Endothelial cell of umbilical vein (primary cell): ENCODE results near the gene SOCS7. TPM values are rescaled to one million over a fixed set of nuclear protein-coding genes. Genes with fewer than 3 reads are reported as not detected.

Experiments
- BruUV-seq: library from RNA; stranded (reverse); fragments of 400-500 nt; replicated peaks from 2 replicates; lab custom pipeline; 2021; lab: Mats Ljungman, UMichigan
- CTCF ChIA-PET: fragments of 300-600, 350-600 bp; sonication (Branson Sonifier 250); formaldehyde crosslinking; loops from one replicate; lab custom pipeline; 2021; ENCODE audit warnings: antibody characterized with exemption, inconsistent platforms; lab: Charles Lee
- POLR2A ChIA-PET: fragments of 300-600, 350-600 bp; sonication (Branson Sonifier 250); formaldehyde crosslinking; loops from one replicate; lab custom pipeline; 2021; ENCODE audit warnings: antibody characterized with exemption, inconsistent platforms; lab: Charles Lee
- DNase-seq: peaks from one replicate; pipeline ENCODE4 v3.0.0-alpha.2; 2011; ENCODE audit warnings: low read depth, low spot score
- FAIRE-seq: peaks from 2 replicates; lab custom pipeline; 2011; peaks lifted over from hg19 to GRCh38; lab: Jason Lieb, UNC
- H2AFZ ChIP-seq: 2 replicates; pipeline ENCODE4 v1.6.0; 2012; ENCODE audit warnings: low read depth, low read length, control low read depth, inconsistent platforms
- H3K27ac ChIP-seq: 2 replicates; pipeline ENCODE4 v1.5.1; 2011; ENCODE audit warnings: low read depth, mild to moderate bottlenecking, control low read depth, low read length, moderate library complexity; ENCODE audit not compliant: insufficient read depth
- H3K27me3 ChIP-seq, 2 experiments: 2 replicates each; pipeline versions ENCODE4 v1.6.0 to v1.6.1; 2011; ENCODE audit warnings: low read length in 2 of 2, mixed read lengths in 1 of 2; ENCODE audit not compliant: control insufficient read depth in 2 of 2, insufficient read depth in 2 of 2
- H3K36me3 ChIP-seq, 2 experiments: 2 replicates in 1 of 2; 3 replicates in 1 of 2; pipeline ENCODE4 v1.5.1; 2011; ENCODE audit warnings: low read length in 2 of 2, mild to moderate bottlenecking in 1 of 2, moderate library complexity in 1 of 2; ENCODE audit not compliant: control insufficient read depth in 2 of 2, insufficient read depth in 2 of 2; ENCODE audit errors: extremely low read depth in 1 of 2
- H3K4me1 ChIP-seq: 3 replicates; pipeline ENCODE4 v1.5.1; 2011; ENCODE audit warnings: mild to moderate bottlenecking, low read length; ENCODE audit not compliant: control insufficient read depth, insufficient read depth; ENCODE audit errors: extremely low read depth
- H3K4me2 ChIP-seq: 2 replicates; pipeline ENCODE4 v1.6.1; 2011; ENCODE audit warnings: low read length, control low read depth, mixed read lengths; ENCODE audit not compliant: insufficient read depth
- H3K4me3 ChIP-seq, 3 experiments: fragments of 200-600 bp in 1 of 3; sonication (generic), shearing (Covaris generic) in 1 of 3; replicated peaks in 1 of 3; 2 replicates each; pipeline ENCODE4 v1.5.1; 2011 to 2016; ENCODE audit warnings: control low read depth in 3 of 3, low read length in 3 of 3, mild to moderate bottlenecking in 2 of 3, inconsistent platforms in 1 of 3, low read depth in 1 of 3, moderate library complexity in 1 of 3; ENCODE audit not compliant: insufficient read depth in 1 of 3
- H3K79me2 ChIP-seq: 2 replicates; pipeline ENCODE4 v1.6.0; 2012; ENCODE audit warnings: low read length, inconsistent platforms; ENCODE audit not compliant: control insufficient read depth, insufficient read depth
- H3K9ac ChIP-seq: replicated peaks from 2 replicates; pipeline ENCODE3; 2011; ENCODE audit warnings: low read length, control low read depth; ENCODE audit not compliant: insufficient read depth; ENCODE audit errors: extremely low read depth
- H3K9me1 ChIP-seq: replicated peaks from 3 replicates; pipeline ENCODE4 v1.6.0; 2011; ENCODE audit warnings: mild to moderate bottlenecking, low read length; ENCODE audit not compliant: control insufficient read depth, insufficient read depth; ENCODE audit errors: extremely low read depth
- H3K9me3 ChIP-seq: replicated peaks from 2 replicates; pipeline ENCODE4 v1.5.1; 2012; ENCODE audit warnings: low read length, inconsistent platforms; ENCODE audit not compliant: control insufficient read depth, insufficient read depth
- H4K20me1 ChIP-seq: replicated peaks from 2 replicates; pipeline ENCODE3; 2011; ENCODE audit warnings: mild to moderate bottlenecking, low read length; ENCODE audit not compliant: control insufficient read depth, insufficient read depth; ENCODE audit errors: extremely low read depth
- EZH2 ChIP-seq: IDR thresholded peaks from 2 replicates; pipeline ENCODE4 v1.6.1; 2012; ENCODE audit warnings: borderline replicate concordance, low read depth, mild to moderate bottlenecking, moderate library complexity, low read length, inconsistent platforms; ENCODE audit not compliant: severe bottlenecking
- FOS ChIP-seq: IDR thresholded peaks from 2 replicates; pipeline ENCODE4 v1.6.1; 2011; ENCODE audit warnings: mild to moderate bottlenecking, low read length, moderate library complexity, borderline replicate concordance; ENCODE audit not compliant: insufficient read depth
- JUN ChIP-seq: IDR thresholded peaks from 2 replicates; pipeline ENCODE4 v1.6.1; 2011; ENCODE audit warnings: borderline replicate concordance, low read depth; ENCODE audit not compliant: insufficient read length, insufficient read depth
- MAX ChIP-seq: IDR thresholded peaks from 2 replicates; pipeline ENCODE4 v1.6.1; 2011; ENCODE audit not compliant: insufficient read depth, insufficient read length
- POLR2A ChIP-seq: IDR thresholded peaks from 2 replicates; pipeline ENCODE4 v1.6.1; 2012; ENCODE audit warnings: low read depth, mild to moderate bottlenecking, control low read depth, low read length
- dilution Hi-C: fragments of 300-500 bp; cut with MboI; formaldehyde crosslinking; loops from one replicate; pipeline ENCODE4 v1.15.0; 2019; ENCODE audit warnings: low sequenced_read_pairs; ENCODE audit not compliant: extremely low pct_ligation_motif_present
- intact Hi-C: fragments of 100-400 bp; cut with micrococcal nuclease; formaldehyde crosslinking; loops from one replicate; pipeline ENCODE4 v1.10.0; 2022
- polyA plus RNA-seq, 4 experiments: library from polyadenylated mRNA; depleted of rRNA in 3 of 4; stranded (reverse) in 3 of 4; unstranded in 1 of 4; fragments of >200 nt; gene quantifications; 2 replicates each; pipeline versions ENCODE4 v1.2.1 to v1.2.3, GENCODE V29; 2011 to 2012; ENCODE audit warnings: missing spikeins in 1 of 4
- total RNA-seq: library from RNA; stranded (reverse); gene quantifications from 2 replicates; pipeline ENCODE4 v1.2.3, GENCODE V29; 2021

SOCS7 gene
- total and polyA plus RNA-seq, 2 donors (not counting 3 experiments of a cell fraction or from before 2014, with no cell fraction given): 5.9 to 10.4 TPM

DNA sequence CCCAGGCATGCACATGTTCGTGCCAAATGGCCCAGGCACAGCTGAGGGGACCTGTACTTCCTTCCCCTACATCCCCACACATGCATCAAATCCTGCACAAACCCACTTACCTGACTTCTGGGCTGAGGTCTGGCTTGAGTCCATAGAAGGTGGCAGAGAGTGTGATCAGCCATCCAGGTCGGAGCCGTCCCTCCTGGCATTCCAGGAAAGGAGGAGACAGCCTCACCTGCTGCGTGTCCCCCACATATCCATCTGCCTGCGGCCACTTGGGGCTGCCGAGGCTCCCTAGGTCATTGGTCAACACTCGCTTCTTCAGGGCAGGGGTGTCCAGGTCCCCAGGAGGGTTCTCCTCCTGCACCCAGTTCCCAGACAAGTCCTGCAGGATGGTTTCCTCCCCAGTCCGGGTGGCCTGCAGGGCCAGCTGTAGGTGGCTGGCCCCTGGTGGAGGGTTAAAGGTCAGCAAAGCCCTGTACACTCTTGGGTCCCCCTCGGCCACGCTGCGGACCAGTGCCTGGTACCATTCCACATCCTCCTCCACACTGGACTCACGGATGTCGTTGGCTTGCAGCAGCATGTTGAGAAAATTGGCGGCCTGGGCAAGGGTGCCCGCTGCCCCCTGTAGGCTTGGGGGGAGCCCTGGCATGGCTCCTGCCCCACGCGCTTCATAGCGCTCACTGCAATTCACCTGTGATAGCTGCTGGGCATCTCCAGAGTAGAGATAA is 8.6 kb upstream of the SOCS7 start:
- no peaks in the 10 kb centered on the region for H4K20me1 ChIP-seq
- POLR2A ChIA-PET: no interaction called here
- H3K9me1 ChIP-seq: no peaks in the 10 kb centered on the region
- no peaks in the 10 kb centered on the region for H3K9me3 ChIP-seq
- H3K4me1 ChIP-seq: no peaks in the 10 kb centered on the region
- H3K27me3 ChIP-seq: peaks cover 0 to 3% of the 10 kb centered on the region in 2 experiments
- no peak overlapping the region for H2AFZ ChIP-seq
- no peak for TF ChIP-seq MAX
- TF ChIP-seq FOS: no peak
- no peak for TF ChIP-seq JUN
- TF ChIP-seq EZH2: no peak
- no peak for TF ChIP-seq POLR2A
- intact Hi-C loops: no loop called here
- H3K4me3 ChIP-seq: no peak overlapping the region
- dilution Hi-C loops: no loop called here
- no peaks in the 10 kb centered on the region for H3K36me3 ChIP-seq
- CTCF ChIA-PET: interaction anchor here (1.4 to 1.6 kb wide), 2 partner anchors 14 to 71 kb away, joined by 4 to 7 read pairs; no protein-coding TSS in a partner anchor
- FAIRE-seq (no peak), DNase-seq (no peak)
- H3K27ac ChIP-seq: no peak overlapping the region
- no peak overlapping the region for H3K9ac ChIP-seq
- H3K79me2 ChIP-seq: no peaks in the 10 kb centered on the region
- no TSS peak for BruUV-seq
- no peak overlapping the region for H3K4me2 ChIP-seq
